ENCODE data around the gene DCD. TPM values are rescaled to one million over a fixed set of nuclear protein-coding genes. Genes with fewer than 3 reads are reported as not detected.

DCD gene
- total and polyA plus RNA-seq, 2 of the 8 experiments (the other 6 are each of a cell fraction or from before 2014, with no cell fraction given), result not detected

GRCh38 chr12:54629925-54630324 is 18.2 kb downstream of the DCD start:
- no peak overlapping the region for H4K91ac ChIP-seq (replicated peaks; ENCODE audit: insufficient read length, low read length)
- no peak overlapping the region for H2BK20ac ChIP-seq (ENCODE audit: low read length)
- no peak overlapping the region for H4K5ac ChIP-seq (ENCODE audit: insufficient read length, low read depth, low read length)
- no peak overlapping the region for H3K4ac ChIP-seq (replicated peaks; ENCODE audit: insufficient read length, low read depth, low read length)
- no peak overlapping the region for H4K8ac ChIP-seq (ENCODE audit: extremely low read depth, insufficient read depth, low read length)
- H3K23me2 ChIP-seq (ENCODE audit: low read depth, low read length), result no peaks in the 10 kb centered on the region
- H3K56ac ChIP-seq (replicated peaks; ENCODE audit: insufficient read length, low read depth, low read length), result no peak overlapping the region
- H2BK12ac ChIP-seq (ENCODE audit: low read depth, low read length), result no peak overlapping the region
- H3K14ac ChIP-seq (ENCODE audit: insufficient read length), result no peak overlapping the region
- no peaks in the 10 kb centered on the region for H3K36me3 ChIP-seq (ENCODE audit: control insufficient read depth in 2 of 4, insufficient read depth in 4 of 4, low read length in 3 of 4)
- no peaks in the 10 kb centered on the region for H3K27me3 ChIP-seq (replicated peaks in 1 of 4; ENCODE audit: control insufficient read depth in 3 of 4, extremely low read depth in 1 of 4, insufficient read depth in 3 of 4, low read length in 3 of 4)
- H2BK120ac ChIP-seq (replicated peaks; ENCODE audit: low read depth, low read length), result no peak overlapping the region
- TF ChIP-seq RBBP5 (IDR thresholded peaks at IDR 0.05; ENCODE audit: borderline replicate concordance, low read depth, low read length), result no peak
- no peak for TF ChIP-seq POLR2A (IDR thresholded peaks at IDR 0.05; ENCODE audit: control extremely low read depth in 1 of 2, low read depth in 2 of 2, low read length in 2 of 2)
- no peak for TF ChIP-seq CEBPB (IDR thresholded peaks at IDR 0.05; ENCODE audit: low read depth, low read length)
- no peak for TF ChIP-seq BACH1 (IDR thresholded peaks at IDR 0.05; ENCODE audit: low read length)
- TF ChIP-seq JUND (IDR thresholded peaks at IDR 0.05; ENCODE audit: low read length), result no peak
- TF ChIP-seq JUN (IDR thresholded peaks at IDR 0.05; ENCODE audit: low read depth, low read length), result no peak
- no peak for TF ChIP-seq MAFK (IDR thresholded peaks at IDR 0.05; ENCODE audit: low read depth, low read length)
- no peak for TF ChIP-seq GTF2F1 (IDR thresholded peaks at IDR 0.05; ENCODE audit: borderline replicate concordance, low read depth, low read length)
- TF ChIP-seq FOSL1 (IDR thresholded peaks at IDR 0.05; ENCODE audit: insufficient read depth, low read depth, low read length), result no peak
- no peak for TF ChIP-seq SP2 (IDR thresholded peaks at IDR 0.05; ENCODE audit: low read length)
- no peak for TF ChIP-seq SIX5 (IDR thresholded peaks at IDR 0.05; ENCODE audit: low read depth, low read length)
- ChIA-PET POLR2A (ENCODE audit: partially characterized antibody) (interaction anchor here (1.1 kb wide), 1 partner anchor 22 kb away, joined by 3 read pairs; no protein-coding TSS in a partner anchor), CTCF (ENCODE audit: partially characterized antibody) (interaction anchor here (0.7 to 3.3 kb wide), 8 partner anchors 10 to 130 kb away, joined by 3 to 9 read pairs (median 4); no protein-coding TSS in a partner anchor)
- no peak overlapping the region for H2BK5ac ChIP-seq (ENCODE audit: low read depth, low read length)
- no peak overlapping the region for H3K23ac ChIP-seq (ENCODE audit: insufficient read length)
- WGBS, 2 experiments (ENCODE audit: extremely low coverage in 1 of 2, insufficient coverage in 1 of 2, insufficient read length in 1 of 2, insufficient replicate concordance in 2 of 2, low coverage in 1 of 2, low lambda C conversion rate in 2 of 2, missing lambda C conversion rate in 1 of 2), result 91% methylated on average over 2 of the region's 2 CpGs; no CpG with 5 or more reads in 1 of the 2 experiments
- FAIRE-seq (no peak), DNase-seq (ENCODE audit: low read depth in 1 of 2, low spot score in 2 of 2) (no peak)
- H4K20me1 ChIP-seq (replicated peaks in 1 of 2; ENCODE audit: control insufficient read depth in 1 of 2, insufficient read depth in 2 of 2, low read length in 2 of 2), result no peaks in the 10 kb centered on the region
- no peak overlapping the region for H3K18ac ChIP-seq (ENCODE audit: extremely low read depth, low read length)
- no peaks in the 10 kb centered on the region for H3K79me1 ChIP-seq (ENCODE audit: low read depth, low read length)
- no peak overlapping the region for H2AK5ac ChIP-seq (ENCODE audit: low read depth, low read length)
- no peak overlapping the region for H2AFZ ChIP-seq (ENCODE audit: low read length)
- no peak overlapping the region for H3K9ac ChIP-seq (replicated peaks in 1 of 4; ENCODE audit: extremely low read depth in 1 of 4, low read depth in 3 of 4, low read length in 3 of 4)
- peaks cover 0 to 3% (median 0%) of the 10 kb centered on the region in 4 experiments; a peak in 2 of 7 replicates for H3K4me1 ChIP-seq (replicated peaks in 1 of 4; ENCODE audit: control insufficient read depth in 3 of 4, insufficient read depth in 4 of 4, low read length in 3 of 4)
- no peak overlapping the region for H3K27ac ChIP-seq (ENCODE audit: low read depth, low read length)
- H3K9me3 ChIP-seq (ENCODE audit: insufficient read depth in 2 of 2, low read depth in 1 of 2, low read length in 1 of 2), result peaks cover 16 to 20% of the 10 kb centered on the region in 2 experiments
- no peak overlapping the region for H3K4me2 ChIP-seq (ENCODE audit: insufficient read depth in 1 of 2, low read depth in 2 of 2, low read length in 2 of 2)
- no peak overlapping the region for H3K4me3 ChIP-seq (ENCODE audit: extremely low read depth in 1 of 4, insufficient read depth in 2 of 4, low read depth in 3 of 4, low read length in 4 of 4)
- H2BK15ac ChIP-seq (ENCODE audit: low read length), result no peak overlapping the region
- no peaks in the 10 kb centered on the region for H3K79me2 ChIP-seq (ENCODE audit: control insufficient read depth in 1 of 2, insufficient read depth in 2 of 2, low read length in 2 of 2)
